NT2/D1 (cell line): ENCODE measurements around the gene KLC1.

ENCODE experiments used
- SUZ12 ChIP-seq: IDR thresholded peaks from 2 replicates; pipeline ENCODE4 v1.6.1; 2011; ENCODE audit not compliant: insufficient read length, insufficient read depth; ENCODE audit errors: extremely low read depth
- YY1 ChIP-seq: IDR thresholded peaks from 2 replicates; pipeline ENCODE4 v1.6.1; 2011; ENCODE audit not compliant: insufficient read length, insufficient read depth
- ZNF274 ChIP-seq: IDR thresholded peaks from 2 replicates; pipeline ENCODE4 v1.6.1; 2011; ENCODE audit warnings: mild to moderate bottlenecking, low read depth, low read length

DNA sequence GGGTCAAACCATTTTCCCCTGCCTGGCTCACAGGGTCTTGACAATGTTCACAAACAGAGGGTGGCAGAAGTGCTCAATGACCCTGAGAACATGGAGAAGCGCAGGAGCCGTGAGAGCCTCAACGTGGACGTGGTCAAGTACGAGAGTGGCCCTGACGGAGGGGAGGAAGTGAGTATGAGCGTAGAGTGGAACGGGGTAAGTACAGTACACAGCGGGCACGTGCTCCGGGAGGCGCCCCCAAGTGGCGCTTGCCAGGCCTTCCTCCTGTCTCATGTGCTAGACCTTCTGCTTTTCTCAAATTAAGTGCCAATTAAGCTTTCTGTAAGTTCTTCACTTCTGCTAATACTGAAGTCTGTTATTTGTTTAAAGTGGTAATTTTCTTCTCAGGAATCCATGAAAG lies 50.3 kb downstream of the KLC1 start:
- no peak for TF ChIP-seq ZNF274
- no peak for TF ChIP-seq SUZ12
- no peak for TF ChIP-seq YY1
